VCaP (cell line): ENCODE results near the gene OR4D2.

Experiments used
- H3K27ac ChIP-seq: fragments of 450-650 bp; 2 replicates; pipeline ENCODE4 v1.5.1; 2017
- TF ChIP-seq, protein P1 (sequence below): fragments of 450-650 bp; conservative IDR thresholded peaks from 2 replicates; pipeline ENCODE4 v1.5.1; 2017; ENCODE audit warnings: mild to moderate bottlenecking, moderate library complexity

The OR4D2 gene

DNA sequence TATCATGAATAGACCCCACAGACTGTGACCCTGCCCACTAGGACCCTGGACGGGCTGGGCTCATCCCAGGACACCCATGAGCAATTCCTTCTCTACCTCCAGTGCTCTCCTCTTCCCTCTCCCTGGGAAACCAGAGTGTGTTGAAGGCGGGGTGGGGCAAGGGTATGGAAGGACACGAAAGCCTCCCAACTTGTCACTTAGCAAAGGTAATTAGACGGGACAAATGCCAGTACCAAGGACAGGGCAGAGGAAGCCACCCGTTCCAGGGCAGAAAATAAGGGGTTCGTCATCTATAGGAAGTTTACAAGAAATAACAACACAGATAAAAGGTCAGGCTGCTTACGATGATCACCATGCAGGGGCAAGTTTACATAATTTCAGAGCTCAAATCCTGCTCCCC lies 20.9 kb downstream of the OR4D2 start:
- no peak overlapping the region for H3K27ac ChIP-seq
- TF ChIP-seq, protein P1, sequence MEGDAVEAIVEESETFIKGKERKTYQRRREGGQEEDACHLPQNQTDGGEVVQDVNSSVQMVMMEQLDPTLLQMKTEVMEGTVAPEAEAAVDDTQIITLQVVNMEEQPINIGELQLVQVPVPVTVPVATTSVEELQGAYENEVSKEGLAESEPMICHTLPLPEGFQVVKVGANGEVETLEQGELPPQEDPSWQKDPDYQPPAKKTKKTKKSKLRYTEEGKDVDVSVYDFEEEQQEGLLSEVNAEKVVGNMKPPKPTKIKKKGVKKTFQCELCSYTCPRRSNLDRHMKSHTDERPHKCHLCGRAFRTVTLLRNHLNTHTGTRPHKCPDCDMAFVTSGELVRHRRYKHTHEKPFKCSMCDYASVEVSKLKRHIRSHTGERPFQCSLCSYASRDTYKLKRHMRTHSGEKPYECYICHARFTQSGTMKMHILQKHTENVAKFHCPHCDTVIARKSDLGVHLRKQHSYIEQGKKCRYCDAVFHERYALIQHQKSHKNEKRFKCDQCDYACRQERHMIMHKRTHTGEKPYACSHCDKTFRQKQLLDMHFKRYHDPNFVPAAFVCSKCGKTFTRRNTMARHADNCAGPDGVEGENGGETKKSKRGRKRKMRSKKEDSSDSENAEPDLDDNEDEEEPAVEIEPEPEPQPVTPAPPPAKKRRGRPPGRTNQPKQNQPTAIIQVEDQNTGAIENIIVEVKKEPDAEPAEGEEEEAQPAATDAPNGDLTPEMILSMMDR: no peak

DNA sequence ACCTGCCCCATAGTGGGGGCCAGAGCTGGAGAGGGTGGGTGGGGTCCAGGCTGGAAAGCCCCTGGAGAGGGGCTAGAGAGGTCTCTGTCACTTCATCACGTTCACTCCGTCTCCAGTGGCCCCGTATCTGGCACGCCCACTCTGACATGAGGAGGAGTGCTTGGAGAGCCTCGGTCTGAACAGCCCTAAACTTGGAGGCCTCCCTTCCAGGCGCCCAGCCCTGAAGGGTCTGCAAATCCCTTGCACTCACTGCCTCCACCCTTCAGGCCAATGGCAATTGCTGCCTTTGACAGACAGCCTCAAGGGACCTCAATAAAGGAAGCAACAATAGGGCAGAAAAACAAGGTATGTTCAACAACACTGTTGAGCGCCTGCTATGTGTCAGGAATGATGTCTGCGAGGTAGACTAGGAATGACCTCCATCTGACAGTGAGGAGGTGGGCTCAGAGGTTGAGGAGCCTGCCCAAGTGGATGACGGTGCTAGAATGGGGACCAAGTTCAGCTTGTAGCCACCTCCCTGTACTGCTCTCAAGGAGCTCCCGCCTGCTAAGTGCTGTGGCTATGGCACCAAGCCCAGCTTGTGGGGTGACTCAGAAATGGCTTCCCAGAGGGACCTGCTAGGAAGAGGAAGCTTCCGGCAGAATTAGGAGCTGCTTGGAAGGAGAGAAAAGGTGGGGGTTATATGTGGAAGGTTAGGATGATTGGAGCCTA lies 22.8 kb downstream of the OR4D2 start:
- no peak overlapping the region for H3K27ac ChIP-seq
- TF ChIP-seq, protein P1: no peak

DNA sequence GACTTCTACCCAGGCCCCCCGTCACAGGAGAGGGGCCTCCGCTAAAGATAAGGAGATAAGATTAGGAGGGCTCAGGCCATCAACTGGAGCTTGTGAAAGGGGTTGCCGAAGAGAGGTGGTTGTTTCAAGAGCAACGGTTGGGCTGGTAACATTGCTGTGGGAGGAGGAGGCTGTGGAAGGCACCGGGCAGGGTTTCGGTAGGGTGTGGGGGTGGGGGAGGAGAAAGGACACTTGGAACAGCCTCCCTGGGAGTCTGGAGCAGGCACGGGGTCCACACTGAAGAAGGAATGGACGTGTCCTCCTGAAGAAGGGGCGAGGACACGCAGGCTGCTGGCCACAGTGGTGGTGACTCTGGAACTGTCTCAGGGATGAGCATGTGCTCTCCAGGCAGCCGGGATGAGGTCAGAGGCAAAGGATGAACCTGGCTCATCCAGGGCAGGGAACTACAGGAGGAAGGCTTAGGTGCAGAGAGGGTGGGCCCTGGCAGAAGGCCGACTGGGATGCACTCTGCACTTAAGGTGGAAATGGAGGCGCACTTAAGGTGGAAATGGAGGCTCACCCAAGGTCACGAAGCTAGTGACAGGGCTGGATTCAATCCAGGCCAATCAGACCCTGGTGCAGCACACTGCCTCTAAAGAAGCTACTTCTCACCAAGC lies 24.6 kb downstream of the OR4D2 start:
- no peak overlapping the region for H3K27ac ChIP-seq
- TF ChIP-seq, protein P1: no peak

DNA sequence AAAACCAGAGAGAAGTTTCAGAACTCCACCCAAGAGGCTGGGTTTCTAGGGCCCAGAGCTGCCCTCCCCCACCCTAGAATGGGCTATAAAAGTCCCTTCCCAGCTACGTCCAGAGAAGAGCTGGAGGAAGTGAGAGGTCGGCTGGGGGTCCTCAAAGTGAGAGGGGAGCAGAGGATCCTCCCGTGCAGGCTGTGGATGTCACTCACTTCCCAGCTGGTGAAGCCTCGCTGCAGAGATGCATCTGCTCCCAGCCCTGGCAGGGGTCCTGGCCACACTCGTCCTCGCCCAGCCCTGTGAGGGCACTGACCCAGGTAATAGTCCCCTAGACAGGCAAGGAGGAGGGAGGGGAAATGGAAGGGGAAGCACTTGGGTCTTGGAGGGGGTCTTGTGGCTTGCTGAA lies 25.8 kb downstream of the OR4D2 start, which contains the start of gene EPX:
Gene EPX (plus strand): TSS at position 115 of the 400 bp plus-strand sequence. CDS start 121 bp downstream, at position 236.
- H3K27ac ChIP-seq: no peak within 1 kb of the TSS
- TF ChIP-seq, protein P1: no peak

DNA sequence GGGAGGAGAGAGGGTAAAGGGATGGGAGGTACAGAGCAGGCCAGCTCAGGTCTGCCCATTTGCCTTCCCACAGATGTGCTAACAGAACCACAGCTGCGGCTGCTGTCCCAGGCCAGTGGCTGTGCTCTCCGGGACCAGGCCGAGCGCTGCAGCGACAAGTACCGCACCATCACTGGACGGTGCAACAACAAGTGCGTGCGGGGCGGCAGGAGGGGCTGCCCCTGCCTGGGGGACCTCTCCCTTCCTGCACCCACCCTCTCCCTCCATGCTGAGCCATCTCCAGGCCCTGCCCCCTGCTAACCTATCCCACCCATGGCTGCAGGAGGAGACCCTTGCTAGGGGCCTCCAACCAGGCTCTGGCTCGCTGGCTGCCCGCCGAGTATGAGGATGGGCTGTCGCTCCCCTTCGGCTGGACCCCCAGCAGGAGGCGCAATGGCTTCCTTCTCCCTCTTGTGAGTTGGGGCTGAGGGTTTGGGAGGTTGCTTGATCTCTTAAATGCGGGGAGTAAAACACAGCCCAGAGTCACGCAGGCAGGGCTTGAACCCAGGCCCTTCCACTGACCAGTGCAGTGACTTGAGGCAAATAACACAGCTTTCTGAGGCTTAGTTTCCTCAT lies 27.0 kb downstream of the OR4D2 start:
- TF ChIP-seq, protein P1: no peak
- H3K27ac ChIP-seq: no peak overlapping the region

DNA sequence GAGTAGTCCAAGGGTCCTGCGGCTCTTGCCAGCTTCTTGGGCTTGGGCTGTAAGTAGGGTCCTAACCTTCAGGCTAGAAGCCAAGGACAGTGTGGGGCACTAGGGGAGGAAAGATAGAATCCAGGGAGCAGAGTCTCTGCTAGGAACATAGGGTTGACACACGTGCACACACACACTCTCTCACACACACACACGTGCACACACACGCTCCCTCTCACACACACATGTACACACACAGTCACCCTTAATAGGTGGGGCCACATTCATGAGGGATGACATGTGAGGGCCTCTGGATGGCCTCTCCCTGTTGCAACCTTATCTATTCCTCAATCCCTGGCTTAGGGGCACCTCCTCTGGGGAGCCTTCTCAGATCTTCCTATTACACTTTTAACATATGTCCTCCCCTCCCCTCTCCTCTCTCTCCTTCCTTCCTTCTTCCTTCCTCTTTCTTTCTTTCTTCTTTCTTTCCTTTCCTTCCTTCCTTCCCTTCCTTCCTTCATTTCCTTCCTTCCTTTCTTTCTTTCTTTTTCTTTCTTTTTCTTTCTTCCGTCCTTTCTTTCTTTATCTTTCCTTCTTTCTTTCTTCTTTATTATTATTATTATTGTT lies 28.8 kb downstream of the OR4D2 start:
- no peak overlapping the region for H3K27ac ChIP-seq
- TF ChIP-seq, protein P1: no peak

DNA sequence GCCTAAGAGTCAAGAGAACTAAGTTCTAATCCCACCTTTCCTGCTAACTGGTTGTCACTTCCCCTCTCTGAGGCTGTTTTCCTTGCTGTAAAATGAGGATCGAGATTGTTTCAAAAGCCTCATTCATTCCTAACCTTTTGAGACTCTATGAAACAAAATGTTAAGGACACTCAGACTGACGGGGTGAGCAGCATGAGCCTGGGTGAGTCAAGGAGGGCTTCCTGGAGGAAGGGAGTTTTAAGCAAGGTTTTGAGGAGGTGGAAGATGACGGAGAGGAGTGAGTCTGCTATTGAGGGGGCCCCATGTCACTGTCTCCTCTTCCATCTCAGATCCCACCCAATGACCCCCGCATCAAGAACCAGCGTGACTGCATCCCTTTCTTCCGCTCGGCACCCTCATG lies 29.8 kb downstream of the OR4D2 start:
- TF ChIP-seq, protein P1: no peak
- H3K27ac ChIP-seq: no peak overlapping the region
